ENCODE results near the gene SVOPL.

GRCh38 chr7:138750473-138750872 is 49.3 kb upstream of the SVOPL start:
- TF ChIP-seq ZNF444 (CRISPR knock-in tag; IDR thresholded peaks at IDR 0.05): no peak
- no peak for TF ChIP-seq NR2C2 (CRISPR knock-in tag; IDR thresholded peaks at IDR 0.05)
- no peak for TF ChIP-seq NR2C2 (tag; IDR thresholded peaks at IDR 0.05)
- no peak for TF ChIP-seq HMGXB4 (CRISPR knock-in tag; IDR thresholded peaks at IDR 0.05)
- TF ChIP-seq ATF7 (IDR thresholded peaks at IDR 0.05): no peak
- no peak for TF ChIP-seq ZBED1 (IDR thresholded peaks at IDR 0.05)
- no peak for TF ChIP-seq UBTF (IDR thresholded peaks at IDR 0.05; ENCODE audit: borderline replicate concordance in 1 of 2, low read depth in 2 of 2, low read length in 2 of 2)
- TF ChIP-seq KDM4B (IDR thresholded peaks at IDR 0.05; ENCODE audit: borderline replicate concordance in 2 of 2, low read depth in 1 of 2): no peak
- TF ChIP-seq, protein P1, sequence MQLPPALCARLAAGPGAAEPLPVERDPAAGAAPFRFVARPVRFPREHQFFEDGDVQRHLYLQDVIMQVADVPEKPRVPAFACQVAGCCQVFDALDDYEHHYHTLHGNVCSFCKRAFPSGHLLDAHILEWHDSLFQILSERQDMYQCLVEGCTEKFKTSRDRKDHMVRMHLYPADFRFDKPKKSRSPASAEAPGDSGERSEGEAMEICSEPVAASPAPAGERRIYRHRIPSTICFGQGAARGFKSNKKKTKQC (CRISPR knock-in tag; IDR thresholded peaks at IDR 0.05): no peak
- no peak for TF ChIP-seq KDM1A (IDR thresholded peaks at IDR 0.05)

All from K562 (cell line).